Activated B cell treated with CpG ODN at 0.5 μM for 24 hours (primary cell): Measurements from ENCODE around the gene TRPV6. TPM values are rescaled to one million over a fixed set of nuclear protein-coding genes. Genes with fewer than 3 reads are reported as not detected.

ENCODE experiments used
- ATAC-seq: fragments of 200-7000 bp; cut with Tn5 transposase; one replicate; pipeline ENCODE4 v1.10.0; 2021; ENCODE audit warnings: low read depth, mild to moderate bottlenecking, moderate library complexity
- CTCF ChIA-PET: fragments of 350-600 bp; sonication (Branson Sonifier 250); formaldehyde crosslinking; loops from one replicate; lab custom pipeline; 2021; ENCODE audit warnings: antibody characterized with exemption; lab: Charles Lee
- POLR2A ChIA-PET: fragments of 350-600 bp; sonication (Branson Sonifier 250); formaldehyde crosslinking; loops from one replicate; lab custom pipeline; 2021; ENCODE audit warnings: antibody characterized with exemption; lab: Charles Lee
- DNase-seq: peaks from one replicate; pipeline ENCODE4 v3.0.0; 2022
- H3K27ac Mint-ChIP-seq: one replicate; pipeline ENCODE4 v1.8.0; 2020; ENCODE audit warnings: mixed read lengths
- H3K27me3 Mint-ChIP-seq: one replicate; pipeline ENCODE4 v1.8.0; 2021; ENCODE audit warnings: mixed read lengths
- H3K36me3 Mint-ChIP-seq: one replicate; pipeline ENCODE4 v1.8.0; 2021; ENCODE audit warnings: low read depth, mixed read lengths
- H3K4me1 Mint-ChIP-seq: one replicate; pipeline ENCODE4 v1.8.0; 2021; ENCODE audit warnings: mixed read lengths
- H3K4me3 Mint-ChIP-seq: one replicate; pipeline ENCODE4 v1.8.0; 2020; ENCODE audit warnings: mild to moderate bottlenecking, mixed read lengths
- H3K9me3 Mint-ChIP-seq: one replicate; pipeline ENCODE4 v1.8.0; 2020; ENCODE audit warnings: mixed read lengths
- CTCF ChIP-seq: fragments of 200-600 bp; IDR thresholded peaks from one replicate; pipeline ENCODE4 v1.8.0; 2022; ENCODE audit warnings: antibody characterized with exemption, mild to moderate bottlenecking
- intact Hi-C: fragments of 100-400 bp; cut with micrococcal nuclease; formaldehyde crosslinking; loops from one replicate; pipeline ENCODE4 v1.15.1; 2024
- total RNA-seq: library from RNA; stranded (reverse); gene quantifications from 2 replicates; pipeline ENCODE4 v1.2.3, GENCODE V29; 2022

TRPV6 gene
- total RNA-seq, 1 donor from 2014 or later, result not detected

GRCh38 chr7:142908921-142909890 lies 23.7 kb upstream of the TRPV6 start:
- Mint-ChIP-seq H3K4me1 (no peaks in the 10 kb centered on the region), H3K27ac (no peak overlapping the region), H3K4me3 (no peak overlapping the region), H3K36me3 (no peaks in the 10 kb centered on the region), H3K9me3 (no peaks in the 10 kb centered on the region), H3K27me3 (peaks cover 24% of the 10 kb centered on the region)
- POLR2A ChIA-PET, result no interaction called here
- intact Hi-C loops, result loop anchor here (1.0 to 2.0 kb wide), 2 partner anchors 100 to 306 kb away; no protein-coding TSS in a partner anchor
- CTCF ChIA-PET, result interaction anchor here (0.6 to 2.4 kb wide), 8 partner anchors 13 to 306 kb away, joined by 3 to 9 read pairs (median 5); no protein-coding TSS in a partner anchor
- DNase-seq (no peak), ATAC-seq (no peak)
- TF ChIP-seq CTCF, result no peak

- Mint-ChIP-seq H3K4me1 (no peaks in the 10 kb centered on the region), H3K27ac (no peak overlapping the region), H3K4me3 (no peak overlapping the region), H3K36me3 (no peaks in the 10 kb centered on the region), H3K9me3 (no peaks in the 10 kb centered on the region), H3K27me3 (peaks cover 24% of the 10 kb centered on the region)
- ATAC-seq (no peak), DNase-seq (no peak)
- CTCF ChIA-PET, result no interaction called here
- intact Hi-C loops, result loop anchor here (2.0 kb wide), 1 partner anchor 101 kb away; no protein-coding TSS in a partner anchor
- POLR2A ChIA-PET, result no interaction called here
- no peak for TF ChIP-seq CTCF
Observed at GRCh38 chr7:142908290-142908689, 22.7 kb upstream of the TRPV6 start.

DNA sequence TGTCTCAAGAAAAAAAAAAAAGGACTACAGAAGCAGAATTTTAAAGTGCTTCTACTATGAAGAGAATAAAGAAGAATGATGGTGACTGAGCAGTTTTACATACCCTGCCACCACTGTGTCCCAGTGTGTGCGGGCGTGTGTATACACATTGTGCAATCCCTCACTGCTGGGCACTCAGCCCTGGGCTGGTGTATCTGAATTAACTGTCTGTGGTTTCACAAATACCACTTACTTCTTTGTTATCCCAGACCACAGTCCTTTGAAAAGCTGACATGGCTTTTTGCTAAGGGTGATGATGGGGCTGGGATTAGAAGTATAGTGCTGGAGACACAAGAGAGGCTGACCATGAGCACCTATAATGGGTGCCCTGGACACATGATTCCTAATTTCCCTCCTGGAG lies 21.1 kb upstream of the TRPV6 start:
- intact Hi-C loops, result no loop called here
- no peak for ATAC-seq
- POLR2A ChIA-PET, result no interaction called here
- peaks cover 20% of the 10 kb centered on the region for H3K27me3 Mint-ChIP-seq
- CTCF ChIA-PET, result no interaction called here
- DNase-seq, result no peak
- no peak overlapping the region for H3K4me3 Mint-ChIP-seq
- no peak overlapping the region for H3K27ac Mint-ChIP-seq
- no peaks in the 10 kb centered on the region for H3K4me1 Mint-ChIP-seq
- TF ChIP-seq CTCF, result no peak
- peaks cover 2% of the 10 kb centered on the region for H3K9me3 Mint-ChIP-seq
- no peaks in the 10 kb centered on the region for H3K36me3 Mint-ChIP-seq

DNA sequence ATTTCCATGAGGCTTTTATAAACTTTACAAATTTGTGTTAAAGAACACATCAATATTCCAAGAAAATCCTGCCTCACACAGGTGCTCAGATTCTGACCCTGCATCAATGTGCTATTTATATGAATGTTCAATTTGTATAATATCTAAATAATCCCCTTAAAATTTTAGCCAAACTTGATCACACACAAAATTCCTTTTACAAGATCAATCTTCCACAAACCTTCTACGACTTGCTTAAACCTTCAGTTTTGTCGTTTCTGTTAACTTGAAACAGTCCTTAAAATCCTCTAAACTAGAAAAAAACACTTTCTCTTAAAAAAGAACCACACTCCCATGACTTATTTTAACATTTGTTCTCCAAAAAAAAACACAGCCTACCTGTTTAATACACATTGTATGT lies 20.2 kb upstream of the TRPV6 start:
- H3K4me1 Mint-ChIP-seq, result no peaks in the 10 kb centered on the region
- H3K36me3 Mint-ChIP-seq, result no peaks in the 10 kb centered on the region
- no peak overlapping the region for H3K4me3 Mint-ChIP-seq
- no peak overlapping the region for H3K27ac Mint-ChIP-seq
- CTCF ChIA-PET, result no interaction called here
- POLR2A ChIA-PET, result no interaction called here
- peaks cover 2% of the 10 kb centered on the region for H3K9me3 Mint-ChIP-seq
- no peak for TF ChIP-seq CTCF
- DNase-seq (no peak), ATAC-seq (no peak)
- H3K27me3 Mint-ChIP-seq, result peaks cover 20% of the 10 kb centered on the region
- intact Hi-C loops, result no loop called here

DNA sequence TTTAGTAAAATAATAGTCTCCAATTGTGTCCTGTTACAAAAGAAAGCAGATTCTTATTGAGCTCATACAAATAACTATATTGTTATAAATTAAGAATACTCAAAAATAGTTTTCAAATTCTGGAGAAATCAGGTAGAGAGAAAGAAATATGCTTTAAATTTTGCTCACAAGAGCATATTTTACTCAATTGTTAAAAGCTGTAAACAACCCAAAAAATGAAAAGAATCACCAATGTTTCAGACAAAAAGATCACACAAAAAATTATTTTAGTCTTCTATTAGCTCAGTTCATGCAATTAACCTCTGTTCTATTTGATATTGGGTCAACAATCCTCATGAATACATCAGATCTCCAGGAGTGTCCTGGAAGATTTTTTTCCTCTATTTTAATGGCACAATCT lies 18.6 kb upstream of the TRPV6 start:
- ATAC-seq (no peak), DNase-seq (no peak)
- no peak overlapping the region for H3K27ac Mint-ChIP-seq
- no peaks in the 10 kb centered on the region for H3K36me3 Mint-ChIP-seq
- no peak overlapping the region for H3K4me3 Mint-ChIP-seq
- H3K9me3 Mint-ChIP-seq, result peaks cover 2% of the 10 kb centered on the region
- H3K27me3 Mint-ChIP-seq, result peaks cover 13% of the 10 kb centered on the region
- ChIA-PET POLR2A (no interaction called here), CTCF (no interaction called here)
- no peaks in the 10 kb centered on the region for H3K4me1 Mint-ChIP-seq
- intact Hi-C loops, result no loop called here
- no peak for TF ChIP-seq CTCF
